K562 (cell line): Measurements from ENCODE around the gene JUND. TPM values are rescaled to one million over a fixed set of nuclear protein-coding genes. Genes with fewer than 3 reads are reported as not detected.

Source experiments
- DIDO1 ChIP-seq: fragments of 450-650 bp; IDR thresholded peaks from 2 replicates; pipeline ENCODE4 v1.6.1; 2016; ENCODE audit warnings: low read depth, missing biosample characterization, missing genetic modification characterization
- EP300 ChIP-seq: IDR thresholded peaks from 2 replicates; pipeline ENCODE4 v1.6.1; 2012; ENCODE audit warnings: low read length, improper control_type of control experiment
- JUN ChIP-seq, 2 experiments: sonication (generic) in 1 of 2; formaldehyde crosslinking in 1 of 2; IDR thresholded peaks; 2 replicates each; pipeline versions ENCODE4 v1.6.1 to v1.8.0; 2012 to 2022; ENCODE audit warnings: borderline replicate concordance in 2 of 2, mild to moderate bottlenecking in 2 of 2, improper control_type of control experiment in 1 of 2, low read depth in 1 of 2, low read length in 1 of 2, missing genetic modification reagents in 1 of 2
- LEF1 ChIP-seq: fragments of 450-650 bp; IDR thresholded peaks from 2 replicates; pipeline ENCODE4 v1.6.1; 2016; ENCODE audit warnings: mild to moderate bottlenecking
- NCOA2 ChIP-seq, 2 experiments: fragments of 450-650 bp; IDR thresholded peaks; 2 replicates each; pipeline ENCODE4 v1.6.1; 2018; ENCODE audit warnings: mild to moderate bottlenecking in 2 of 2, moderate library complexity in 1 of 2; ENCODE audit not compliant: partially characterized antibody in 2 of 2
- PML ChIP-seq: IDR thresholded peaks from 2 replicates; pipeline ENCODE4 v1.6.1; 2012; ENCODE audit warnings: low read length, inconsistent platforms
- RBM17 ChIP-seq: fragments of 200-400 bp; formaldehyde crosslinking; IDR thresholded peaks from 2 replicates; pipeline ENCODE4 v1.6.1; 2017; ENCODE audit warnings: low read depth, mild to moderate bottlenecking, low read length, borderline replicate concordance
- RNF2 ChIP-seq: sonication (generic); IDR thresholded peaks from 2 replicates; pipeline ENCODE4 v1.6.1; 2016
- SIN3B ChIP-seq: fragments of 450-650 bp; IDR thresholded peaks from 2 replicates; pipeline ENCODE4 v1.6.1; 2017; ENCODE audit warnings: low read depth, mild to moderate bottlenecking, moderate library complexity
- SRSF1 ChIP-seq: fragments of 200-400 bp; formaldehyde crosslinking; IDR thresholded peaks from 2 replicates; pipeline ENCODE4 v1.6.1; 2017; ENCODE audit warnings: mild to moderate bottlenecking, low read depth, low read length, moderate library complexity
- ZBTB17 ChIP-seq: fragments of 450-650 bp; formaldehyde crosslinking; IDR thresholded peaks from 2 replicates; pipeline ENCODE4 v1.4.0; 2020; ENCODE audit warnings: mild to moderate bottlenecking
- ZNF444 ChIP-seq: fragments of 250-450 bp; sonication (Bioruptor Pico); IDR thresholded peaks from 2 replicates; pipeline ENCODE4 v1.4.0; 2020; ENCODE audit warnings: mild to moderate bottlenecking, moderate library complexity
- ZNF717 ChIP-seq: fragments of 250-450 bp; sonication (Bioruptor Pico); IDR thresholded peaks from 2 replicates; pipeline ENCODE4 v1.5.0; 2021
- polyA plus RNA-seq, 8 experiments: library from polyadenylated mRNA; depleted of rRNA in 4 of 8; stranded (reverse) in 5 of 8; unstranded in 3 of 8; fragments of >200 nt; fragmentation: Nextera tagmentation in 2 of 8; fragmentation: Illumina TruSeq in 1 of 8; extraction: Ambion mirVana in 2 of 8; extraction: Trizol in 1 of 8; gene quantifications; 2 replicates each; pipeline versions ENCODE4 v1.2.1 to v1.2.3, GENCODE V29; 2011 to 2014; ENCODE audit warnings: inconsistent platforms in 1 of 8, missing spikeins in 1 of 8
- total RNA-seq, 7 experiments: library from RNA; depleted of rRNA in 6 of 7; stranded (reverse); fragments of >200 nt in 6 of 7; fragmentation: Illumina TruSeq in 2 of 7; extraction: Trizol in 2 of 7; gene quantifications; 2 replicates each; pipeline versions ENCODE4 v1.2.1 to v1.2.3, GENCODE V29; 2011 to 2021; ENCODE audit warnings: low replicate concordance in 1 of 7
- TF ChIP-seq, protein P1 (sequence below), 2 experiments: fragments of 450-650 bp; formaldehyde crosslinking in 1 of 2; IDR thresholded peaks; 2 replicates each; pipeline versions ENCODE4 v1.4.0 to v1.6.1; 2014 to 2020; ENCODE audit warnings: mild to moderate bottlenecking in 2 of 2, borderline replicate concordance in 1 of 2, low read depth in 1 of 2
- TF ChIP-seq, protein P2 (sequence below): fragments of 200-800 bp; sonication (Bioruptor generic); IDR thresholded peaks from 2 replicates; pipeline ENCODE4 v1.6.1; 2017; ENCODE audit warnings: missing genetic modification characterization, missing compliant biosample characterization

JUND gene
- total and polyA plus RNA-seq, 9 of the 15 experiments (the other 6 are each of a cell fraction or from before 2014, with no cell fraction given): 6.4 to 286 (median 42.3) TPM

DNA sequence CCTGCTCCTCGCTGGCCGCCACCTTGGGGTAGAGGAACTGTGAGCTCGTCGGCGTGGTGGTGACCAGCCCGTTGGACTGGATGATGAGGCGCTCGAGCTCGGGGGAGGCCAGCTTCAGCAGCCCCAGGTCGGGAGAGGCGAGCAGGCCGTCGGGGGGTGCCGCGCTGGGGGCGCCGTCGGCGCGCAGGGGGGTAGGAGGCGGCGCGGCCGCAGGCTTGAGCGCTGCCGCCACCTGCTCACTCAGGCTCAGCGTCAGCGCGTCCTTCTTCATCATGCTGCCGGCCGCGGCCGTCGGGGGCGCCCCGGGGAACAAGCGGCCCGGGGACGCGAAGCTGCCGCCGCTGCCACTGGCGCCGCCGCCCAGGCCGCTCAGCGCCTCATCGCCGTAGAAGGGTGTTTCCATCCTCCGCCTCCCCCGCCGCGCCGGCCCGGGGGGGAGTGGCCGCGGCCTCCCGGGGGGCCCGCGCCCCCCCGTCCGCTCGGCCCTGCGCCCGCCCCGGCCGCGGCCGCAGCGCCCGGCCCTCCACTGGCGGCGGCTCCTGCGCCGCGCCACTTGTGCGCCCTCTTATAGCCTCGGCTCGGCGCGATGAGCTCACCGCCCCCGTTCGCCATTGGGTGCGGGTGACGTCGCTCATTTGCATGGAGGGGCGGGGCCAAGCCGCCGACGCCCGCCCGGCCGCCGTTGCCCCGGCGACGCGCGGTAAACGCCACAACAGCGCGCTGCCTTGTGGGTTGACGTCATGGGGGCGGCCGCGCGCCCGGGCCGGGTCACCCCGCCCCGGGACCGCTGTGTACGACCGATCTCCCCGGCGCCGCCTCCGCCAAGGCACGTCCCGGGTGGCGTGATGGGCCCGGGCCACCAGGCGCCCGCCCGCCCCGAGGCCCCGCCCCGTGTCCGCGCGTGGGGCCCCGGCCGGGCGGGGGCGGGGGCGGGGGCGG lies at the start of gene JUND (continued):
- TF ChIP-seq, protein P1, sequence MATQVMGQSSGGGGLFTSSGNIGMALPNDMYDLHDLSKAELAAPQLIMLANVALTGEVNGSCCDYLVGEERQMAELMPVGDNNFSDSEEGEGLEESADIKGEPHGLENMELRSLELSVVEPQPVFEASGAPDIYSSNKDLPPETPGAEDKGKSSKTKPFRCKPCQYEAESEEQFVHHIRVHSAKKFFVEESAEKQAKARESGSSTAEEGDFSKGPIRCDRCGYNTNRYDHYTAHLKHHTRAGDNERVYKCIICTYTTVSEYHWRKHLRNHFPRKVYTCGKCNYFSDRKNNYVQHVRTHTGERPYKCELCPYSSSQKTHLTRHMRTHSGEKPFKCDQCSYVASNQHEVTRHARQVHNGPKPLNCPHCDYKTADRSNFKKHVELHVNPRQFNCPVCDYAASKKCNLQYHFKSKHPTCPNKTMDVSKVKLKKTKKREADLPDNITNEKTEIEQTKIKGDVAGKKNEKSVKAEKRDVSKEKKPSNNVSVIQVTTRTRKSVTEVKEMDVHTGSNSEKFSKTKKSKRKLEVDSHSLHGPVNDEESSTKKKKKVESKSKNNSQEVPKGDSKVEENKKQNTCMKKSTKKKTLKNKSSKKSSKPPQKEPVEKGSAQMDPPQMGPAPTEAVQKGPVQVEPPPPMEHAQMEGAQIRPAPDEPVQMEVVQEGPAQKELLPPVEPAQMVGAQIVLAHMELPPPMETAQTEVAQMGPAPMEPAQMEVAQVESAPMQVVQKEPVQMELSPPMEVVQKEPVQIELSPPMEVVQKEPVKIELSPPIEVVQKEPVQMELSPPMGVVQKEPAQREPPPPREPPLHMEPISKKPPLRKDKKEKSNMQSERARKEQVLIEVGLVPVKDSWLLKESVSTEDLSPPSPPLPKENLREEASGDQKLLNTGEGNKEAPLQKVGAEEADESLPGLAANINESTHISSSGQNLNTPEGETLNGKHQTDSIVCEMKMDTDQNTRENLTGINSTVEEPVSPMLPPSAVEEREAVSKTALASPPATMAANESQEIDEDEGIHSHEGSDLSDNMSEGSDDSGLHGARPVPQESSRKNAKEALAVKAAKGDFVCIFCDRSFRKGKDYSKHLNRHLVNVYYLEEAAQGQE (IDR thresholded peaks at IDR 0.05; ENCODE audit: borderline replicate concordance): 0 out of 2 replicates have a peak, but pooled peaks have one; percentile 8
- TF ChIP-seq, protein P1 (CRISPR knock-in tag; IDR thresholded peaks at IDR 0.05; ENCODE audit: low read depth): no peak
- TF ChIP-seq JUN (IDR thresholded peaks at IDR 0.05; ENCODE audit: borderline replicate concordance, low read depth, low read length) (peak; percentile 97), JUN (CRISPR knock-in tag; IDR thresholded peaks at IDR 0.05; ENCODE audit: borderline replicate concordance) (peak; percentile 97), RNF2 (peak; percentile 60; the same call in 1 of the 2 replicates), NCOA2 (IDR thresholded peaks at IDR 0.05; ENCODE audit: partially characterized antibody in 2 of 2) (no peak), LEF1 (no peak), ZBTB17 (CRISPR knock-in tag) (peak; percentile 14; the same call in 1 of the 2 replicates), DIDO1 (tag) (no peak), EP300 (0 out of 2 replicates have a peak, but pooled peaks have one; percentile 36), SRSF1 (peak; percentile 60; the same call in 1 of the 2 replicates), PML (peak; percentile 64), ZNF444 (CRISPR knock-in tag) (no peak), SIN3B (0 out of 2 replicates have a peak, but pooled peaks have one; percentile 12), ZNF717 (CRISPR knock-in tag) (no peak), RBM17 (no peak)
- TF ChIP-seq, protein P2, sequence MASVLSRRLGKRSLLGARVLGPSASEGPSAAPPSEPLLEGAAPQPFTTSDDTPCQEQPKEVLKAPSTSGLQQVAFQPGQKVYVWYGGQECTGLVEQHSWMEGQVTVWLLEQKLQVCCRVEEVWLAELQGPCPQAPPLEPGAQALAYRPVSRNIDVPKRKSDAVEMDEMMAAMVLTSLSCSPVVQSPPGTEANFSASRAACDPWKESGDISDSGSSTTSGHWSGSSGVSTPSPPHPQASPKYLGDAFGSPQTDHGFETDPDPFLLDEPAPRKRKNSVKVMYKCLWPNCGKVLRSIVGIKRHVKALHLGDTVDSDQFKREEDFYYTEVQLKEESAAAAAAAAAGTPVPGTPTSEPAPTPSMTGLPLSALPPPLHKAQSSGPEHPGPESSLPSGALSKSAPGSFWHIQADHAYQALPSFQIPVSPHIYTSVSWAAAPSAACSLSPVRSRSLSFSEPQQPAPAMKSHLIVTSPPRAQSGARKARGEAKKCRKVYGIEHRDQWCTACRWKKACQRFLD (CRISPR knock-in tag): no peak
